Natural killer cell (primary cell): Measurements from ENCODE around the gene GRID2. TPM values are rescaled to one million over a fixed set of nuclear protein-coding genes. Genes with fewer than 3 reads are reported as not detected.
"Not testable (repeated sequence)": the region's sequence is repeated elsewhere in the genome, so short reads cannot be mapped to it uniquely, and the experiment has no call there.

Experiments used
- ATAC-seq, 3 donors: fragments of 150-1000 bp in 2 of 3; fragments of 200-7000 bp in 1 of 3; cut with Tn5 transposase; 1 replicate in 1 of 3; 2 replicates in 2 of 3; pipeline ENCODE4 v1.10.0; 2021; ENCODE audit warnings: mild to moderate bottlenecking in 2 of 3, moderate library complexity in 2 of 3
- DNase-seq, 2 donors: peaks; one replicate each; pipeline versions ENCODE4 v3.0.0 to v3.0.0-alpha.2; 2013 to 2021; ENCODE audit warnings: mixed read lengths in 1 of 2
- H3K27ac ChIP-seq: one replicate; pipeline ENCODE4 v1.5.1; 2013; ENCODE audit warnings: mild to moderate bottlenecking, low read length
- H3K27me3 ChIP-seq: one replicate; pipeline ENCODE4 v1.6.1; 2013; ENCODE audit warnings: low read length; ENCODE audit not compliant: control insufficient read depth, insufficient read depth
- H3K36me3 ChIP-seq: one replicate; pipeline ENCODE4 v1.6.1; 2013; ENCODE audit warnings: low read length; ENCODE audit not compliant: control insufficient read depth, insufficient read depth
- H3K4me1 ChIP-seq: one replicate; pipeline ENCODE4 v1.6.1; 2013; ENCODE audit warnings: low read length; ENCODE audit not compliant: control insufficient read depth, insufficient read depth
- H3K4me3 ChIP-seq: one replicate; pipeline ENCODE4 v1.5.1; 2013; ENCODE audit warnings: low read length
- H3K9me3 ChIP-seq: one replicate; pipeline ENCODE4 v1.6.1; 2013; ENCODE audit warnings: low read length; ENCODE audit not compliant: control insufficient read depth, insufficient read depth
- H3K27ac Mint-ChIP-seq, 2 donors: one replicate each; pipeline ENCODE4 v1.8.0; 2022; ENCODE audit warnings: mild to moderate bottlenecking in 2 of 2, mixed read lengths in 2 of 2, moderate library complexity in 1 of 2
- H3K27me3 Mint-ChIP-seq, 2 donors: one replicate each; pipeline ENCODE4 v1.8.0; 2022; ENCODE audit warnings: low read depth in 2 of 2, mixed read lengths in 2 of 2
- H3K36me3 Mint-ChIP-seq: one replicate; pipeline ENCODE4 v1.8.0; 2022; ENCODE audit warnings: mixed read lengths
- H3K4me1 Mint-ChIP-seq, 2 donors: one replicate each; pipeline ENCODE4 v1.8.0; 2022; ENCODE audit warnings: mixed read lengths in 2 of 2
- H3K4me3 Mint-ChIP-seq: one replicate; pipeline ENCODE4 v1.8.0; 2022; ENCODE audit warnings: mild to moderate bottlenecking, moderate library complexity, mixed read lengths
- H3K9me3 Mint-ChIP-seq, 2 donors: one replicate each; pipeline ENCODE4 v1.8.0; 2022; ENCODE audit warnings: mixed read lengths in 2 of 2
- CTCF ChIP-seq: fragments of 200-600 bp; IDR thresholded peaks from one replicate; pipeline ENCODE4 v1.8.0; 2022; ENCODE audit warnings: antibody characterized with exemption
- WGBS: methylation state at CpG from one replicate; pipeline ENCODE4 v1.1.7; 2013; ENCODE audit warnings: missing lambda C conversion rate; ENCODE audit not compliant: insufficient coverage; 5-methylcytosine and 5-hydroxymethylcytosine counted together
- intact Hi-C: fragments of 100-400 bp; cut with micrococcal nuclease; formaldehyde crosslinking; loops from one replicate; pipeline ENCODE4 v1.14.2; 2022
- total RNA-seq, 4 donors: library from RNA; stranded (reverse); fragments of 120-200 nt in 1 of 4; gene quantifications; one replicate each; pipeline versions ENCODE4 v1.2.3 to v1.2.4, GENCODE V29; 2013 to 2022

The GRID2 gene
- total RNA-seq, 3 donors from 2014 or later (not counting 1 experiment from before 2014, with no cell fraction given), result not detected

DNA sequence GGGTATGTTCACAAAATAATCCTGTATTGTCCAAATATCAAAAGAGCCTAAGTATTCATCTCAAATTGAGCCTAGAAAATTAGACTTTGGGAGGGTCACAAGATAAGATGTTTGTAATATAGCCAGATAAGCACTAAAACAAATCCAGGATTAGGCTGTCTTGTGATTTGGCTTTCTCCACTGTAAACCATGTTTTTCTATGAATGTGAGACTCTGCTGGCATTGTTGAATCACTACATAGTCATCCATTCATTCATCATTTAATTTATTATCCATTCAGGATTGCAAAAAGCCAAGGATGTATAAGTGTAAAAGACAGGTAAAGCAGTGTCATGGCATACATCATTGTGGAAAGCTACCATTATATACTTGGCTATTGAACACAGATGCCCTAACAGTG lies 148.0 kb downstream of the GRID2 start:
- Mint-ChIP-seq H3K9me3 (peaks cover 11% of the 10 kb centered on the region in 2 donors), H3K27ac (no peak overlapping the region), H3K4me1 (no peaks in the 10 kb centered on the region), H3K27me3 (no peaks in the 10 kb centered on the region), H3K4me3 (no peak overlapping the region), H3K36me3 (no peaks in the 10 kb centered on the region)
- no peak for DNase-seq
- Histone ChIP-seq H3K27ac (no peak overlapping the region), H3K27me3 (no peaks in the 10 kb centered on the region), H3K36me3 (no peaks in the 10 kb centered on the region), H3K4me3 (no peak overlapping the region), H3K9me3 (peaks cover 2% of the 10 kb centered on the region), H3K4me1 (no peaks in the 10 kb centered on the region)
- ATAC-seq, result no peak
- no peak for TF ChIP-seq CTCF
- intact Hi-C loops, result no loop called here

DNA sequence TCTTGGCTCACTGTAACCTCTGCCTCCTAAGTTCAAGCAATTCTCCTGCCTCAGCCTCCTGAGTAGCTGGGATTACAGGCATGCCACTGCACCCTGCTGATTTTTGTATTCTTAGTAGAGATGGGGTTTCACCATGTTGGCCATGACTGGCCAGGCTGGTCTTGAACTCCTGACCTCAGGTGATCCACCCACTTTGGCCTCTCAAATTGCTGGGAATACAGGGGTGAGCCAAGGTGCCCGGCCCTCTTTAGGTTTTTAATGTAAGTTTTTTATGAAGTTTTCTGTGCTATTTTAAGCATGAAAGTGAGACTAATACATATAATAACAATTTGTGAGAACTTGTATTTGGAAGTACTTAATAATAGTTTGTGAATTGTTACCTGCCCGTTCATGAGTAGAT lies 148.6 kb downstream of the GRID2 start:
- H3K27me3 ChIP-seq, H3K9me3 ChIP-seq, H3K27me3 Mint-ChIP-seq, ATAC-seq, H3K4me1 Mint-ChIP-seq, DNase-seq, H3K36me3 ChIP-seq, H3K27ac ChIP-seq, H3K4me3 ChIP-seq, intact Hi-C loops, H3K27ac Mint-ChIP-seq, H3K36me3 Mint-ChIP-seq, H3K4me3 Mint-ChIP-seq, H3K4me1 ChIP-seq: not testable (repeated sequence)
- 86% methylated on average over 1 of the region's 2 CpGs for WGBS
- H3K9me3 Mint-ChIP-seq, result peaks cover 12 to 14% of the 10 kb centered on the region in 2 donors

GRCh38 chr4:92455329-92455839 lies 151.6 kb downstream of the GRID2 start:
- no peaks in the 10 kb centered on the region for H3K4me1 Mint-ChIP-seq
- Histone ChIP-seq H3K4me3 (no peak overlapping the region), H3K27me3 (no peaks in the 10 kb centered on the region), H3K4me1 (no peaks in the 10 kb centered on the region), H3K9me3 (peaks cover 2% of the 10 kb centered on the region), H3K27ac (no peak overlapping the region), H3K36me3 (no peaks in the 10 kb centered on the region)
- intact Hi-C loops, result no loop called here
- H3K27ac Mint-ChIP-seq, result no peak overlapping the region
- TF ChIP-seq CTCF, result no peak
- H3K27me3 Mint-ChIP-seq, result no peaks in the 10 kb centered on the region
- peaks cover 12 to 14% of the 10 kb centered on the region in 2 donors for H3K9me3 Mint-ChIP-seq
- H3K4me3 Mint-ChIP-seq, result no peak overlapping the region
- H3K36me3 Mint-ChIP-seq, result no peaks in the 10 kb centered on the region
- 77% methylated on average over 6 of the region's 7 CpGs for WGBS
- no peak for ATAC-seq
- DNase-seq, result no peak

DNA sequence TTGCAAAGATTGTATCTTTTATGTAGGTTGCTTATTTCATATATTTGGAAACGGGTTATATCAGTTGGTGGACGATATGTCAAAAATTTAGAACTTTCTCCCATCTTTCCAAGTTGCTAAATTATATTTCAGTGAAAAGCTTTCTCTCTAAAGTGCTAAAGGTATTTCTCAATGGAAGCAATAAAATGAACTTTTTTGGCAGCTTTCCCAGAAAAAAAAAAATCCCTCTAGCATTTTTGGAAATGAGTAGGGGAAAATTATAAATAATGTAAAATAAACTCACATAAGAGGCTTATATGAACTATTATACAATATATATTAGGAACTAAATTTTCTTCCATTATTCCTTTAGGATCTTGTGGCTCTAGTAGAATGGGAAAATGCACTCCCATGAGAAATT lies 152.2 kb downstream of the GRID2 start:
- DNase-seq, result no peak
- ATAC-seq, result no peak
- no peaks in the 10 kb centered on the region for H3K27me3 ChIP-seq
- Mint-ChIP-seq H3K4me1 (no peaks in the 10 kb centered on the region), H3K27me3 (no peaks in the 10 kb centered on the region), H3K27ac (no peak overlapping the region), H3K4me3 (no peak overlapping the region), H3K9me3 (peaks cover 12 to 14% of the 10 kb centered on the region in 2 donors), H3K36me3 (no peaks in the 10 kb centered on the region)
- H3K9me3 ChIP-seq, result peaks cover 2% of the 10 kb centered on the region
- no peaks in the 10 kb centered on the region for H3K36me3 ChIP-seq
- no peak overlapping the region for H3K27ac ChIP-seq
- no peak overlapping the region for H3K4me3 ChIP-seq
- WGBS, result no CpG with 5 or more reads among the region's 2 CpGs
- intact Hi-C loops, result no loop called here
- no peak for TF ChIP-seq CTCF
- H3K4me1 ChIP-seq, result no peaks in the 10 kb centered on the region
